HK-2 (cell line): ENCODE data around the gene PLEKHA6.

Experiments used
- DNase-seq: peaks from one replicate; pipeline ENCODE4 v3.0.0-alpha.2; 2018; ENCODE audit not compliant: unreplicated experiment

PLEKHA6 gene

GRCh38 chr1:204354579-204354978, 5.2 kb downstream of the PLEKHA6 start:
- DNase-seq: no peak

GRCh38 chr1:204353213-204353910, 6.4 kb downstream of the PLEKHA6 start:
- no peak for DNase-seq

- no peak for DNase-seq
Observed at GRCh38 chr1:204350857-204351573, 8.7 kb downstream of the PLEKHA6 start.

- no peak for DNase-seq
Observed at GRCh38 chr1:204350312-204350711, 9.4 kb downstream of the PLEKHA6 start.

- DNase-seq: no peak
Observed at GRCh38 chr1:204349602-204350001, 10.1 kb downstream of the PLEKHA6 start.

- DNase-seq: no peak
Observed at GRCh38 chr1:204348722-204349121, 11.0 kb downstream of the PLEKHA6 start.

- DNase-seq: no peak
Observed at GRCh38 chr1:204348242-204348641, 11.5 kb downstream of the PLEKHA6 start.

GRCh38 chr1:204345941-204346645, 13.6 kb downstream of the PLEKHA6 start:
- no peak for DNase-seq

- no peak for DNase-seq
Observed at GRCh38 chr1:204345438-204345841, 14.3 kb downstream of the PLEKHA6 start.

GRCh38 chr1:204344665-204345355, 14.9 kb downstream of the PLEKHA6 start:
- no peak for DNase-seq

- DNase-seq: no peak
Observed at GRCh38 chr1:204343802-204344201, 15.9 kb downstream of the PLEKHA6 start.

GRCh38 chr1:204343247-204343646, 16.5 kb downstream of the PLEKHA6 start:
- no peak for DNase-seq

GRCh38 chr1:204342310-204342709, 17.4 kb downstream of the PLEKHA6 start:
- no peak for DNase-seq

GRCh38 chr1:204341380-204341779, 18.3 kb downstream of the PLEKHA6 start:
- no peak for DNase-seq

GRCh38 chr1:204340081-204340889, 19.4 kb downstream of the PLEKHA6 start:
- no peak for DNase-seq

- no peak for DNase-seq
Observed at GRCh38 chr1:204339541-204339940, 20.2 kb downstream of the PLEKHA6 start.

- no peak for DNase-seq
Observed at GRCh38 chr1:204338997-204339396, 20.7 kb downstream of the PLEKHA6 start.

- no peak for DNase-seq
Observed at GRCh38 chr1:204338360-204338759, 21.4 kb downstream of the PLEKHA6 start.

- no peak for DNase-seq
Observed at GRCh38 chr1:204337583-204337982, 22.1 kb downstream of the PLEKHA6 start.

- DNase-seq: no peak
Observed at GRCh38 chr1:204337036-204337429, 22.7 kb downstream of the PLEKHA6 start.

GRCh38 chr1:204336421-204337035, 23.2 kb downstream of the PLEKHA6 start:
- DNase-seq: no peak
